ENCODE results near the gene RNF220. TPM values are rescaled to one million over a fixed set of nuclear protein-coding genes. Genes with fewer than 3 reads are reported as not detected.

RNF220 gene
- total and polyA plus RNA-seq, 9 donors: 58.0 to 101 (median 64.7) TPM

DNA sequence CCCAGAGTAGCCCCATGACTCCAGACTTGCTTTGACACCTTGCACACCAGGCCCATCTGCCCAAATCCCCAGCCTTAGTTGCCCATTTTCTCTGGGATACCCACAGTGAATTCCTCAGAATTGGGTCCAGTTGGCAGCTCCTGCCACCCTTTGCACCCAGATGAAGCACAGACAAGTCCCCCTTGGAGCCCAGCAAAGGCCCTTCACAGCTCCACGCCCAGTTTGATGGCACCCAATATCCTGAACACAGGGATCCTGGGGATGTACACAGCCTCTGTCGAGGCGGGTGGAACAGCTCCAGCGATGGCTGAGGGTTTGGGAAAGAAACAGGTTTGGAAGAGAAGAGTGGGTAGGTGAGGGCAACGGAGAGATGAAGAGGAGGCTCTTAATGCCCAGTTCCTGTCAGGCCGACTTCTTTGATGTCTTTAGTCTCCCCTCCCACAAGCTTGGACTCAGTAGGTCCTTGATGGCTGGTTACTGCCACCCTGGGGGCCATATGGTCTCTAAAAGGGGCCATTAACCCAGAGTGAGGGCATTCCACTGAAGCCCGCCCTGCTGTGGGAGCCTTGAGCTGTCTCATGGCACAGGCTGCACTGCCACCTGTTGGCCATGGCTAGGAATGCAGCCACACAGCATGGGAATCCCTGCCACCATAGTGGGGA lies 247.5 kb downstream of the RNF220 start:
- no peaks in the 10 kb centered on the region for H3K9me3 ChIP-seq
- peak; percentile 63 to 87 (median 82) for DNase-seq
- H3K4me3 ChIP-seq: no peak overlapping the region
- H3K27me3 ChIP-seq: no peaks in the 10 kb centered on the region
- TF ChIP-seq POLR2A (IDR thresholded peaks at IDR 0.05) (no peak), EP300 (IDR thresholded peaks at IDR 0.05) (no peak)
- TF ChIP-seq, protein P1, sequence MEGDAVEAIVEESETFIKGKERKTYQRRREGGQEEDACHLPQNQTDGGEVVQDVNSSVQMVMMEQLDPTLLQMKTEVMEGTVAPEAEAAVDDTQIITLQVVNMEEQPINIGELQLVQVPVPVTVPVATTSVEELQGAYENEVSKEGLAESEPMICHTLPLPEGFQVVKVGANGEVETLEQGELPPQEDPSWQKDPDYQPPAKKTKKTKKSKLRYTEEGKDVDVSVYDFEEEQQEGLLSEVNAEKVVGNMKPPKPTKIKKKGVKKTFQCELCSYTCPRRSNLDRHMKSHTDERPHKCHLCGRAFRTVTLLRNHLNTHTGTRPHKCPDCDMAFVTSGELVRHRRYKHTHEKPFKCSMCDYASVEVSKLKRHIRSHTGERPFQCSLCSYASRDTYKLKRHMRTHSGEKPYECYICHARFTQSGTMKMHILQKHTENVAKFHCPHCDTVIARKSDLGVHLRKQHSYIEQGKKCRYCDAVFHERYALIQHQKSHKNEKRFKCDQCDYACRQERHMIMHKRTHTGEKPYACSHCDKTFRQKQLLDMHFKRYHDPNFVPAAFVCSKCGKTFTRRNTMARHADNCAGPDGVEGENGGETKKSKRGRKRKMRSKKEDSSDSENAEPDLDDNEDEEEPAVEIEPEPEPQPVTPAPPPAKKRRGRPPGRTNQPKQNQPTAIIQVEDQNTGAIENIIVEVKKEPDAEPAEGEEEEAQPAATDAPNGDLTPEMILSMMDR (IDR thresholded peaks at IDR 0.05): peak; percentile 59 to 91 (median 84)
- intact Hi-C loops (cut with DNase I): loop anchor here in 3 of 4 donors (5.0 to 10.0 kb wide), 4 partner anchors 40 to 438 kb away; partner anchors contain the start of gene DMAP1 (in 2 of the 3)
- H3K4me1 ChIP-seq (ENCODE audit: insufficient read depth): no peaks in the 10 kb centered on the region
- no peaks in the 10 kb centered on the region for H3K36me3 ChIP-seq
- 41 to 48% (median 43%) methylated on average over 7 of the region's 7 CpGs for WGBS, 3 donors
- no peak overlapping the region for H3K27ac ChIP-seq

DNA sequence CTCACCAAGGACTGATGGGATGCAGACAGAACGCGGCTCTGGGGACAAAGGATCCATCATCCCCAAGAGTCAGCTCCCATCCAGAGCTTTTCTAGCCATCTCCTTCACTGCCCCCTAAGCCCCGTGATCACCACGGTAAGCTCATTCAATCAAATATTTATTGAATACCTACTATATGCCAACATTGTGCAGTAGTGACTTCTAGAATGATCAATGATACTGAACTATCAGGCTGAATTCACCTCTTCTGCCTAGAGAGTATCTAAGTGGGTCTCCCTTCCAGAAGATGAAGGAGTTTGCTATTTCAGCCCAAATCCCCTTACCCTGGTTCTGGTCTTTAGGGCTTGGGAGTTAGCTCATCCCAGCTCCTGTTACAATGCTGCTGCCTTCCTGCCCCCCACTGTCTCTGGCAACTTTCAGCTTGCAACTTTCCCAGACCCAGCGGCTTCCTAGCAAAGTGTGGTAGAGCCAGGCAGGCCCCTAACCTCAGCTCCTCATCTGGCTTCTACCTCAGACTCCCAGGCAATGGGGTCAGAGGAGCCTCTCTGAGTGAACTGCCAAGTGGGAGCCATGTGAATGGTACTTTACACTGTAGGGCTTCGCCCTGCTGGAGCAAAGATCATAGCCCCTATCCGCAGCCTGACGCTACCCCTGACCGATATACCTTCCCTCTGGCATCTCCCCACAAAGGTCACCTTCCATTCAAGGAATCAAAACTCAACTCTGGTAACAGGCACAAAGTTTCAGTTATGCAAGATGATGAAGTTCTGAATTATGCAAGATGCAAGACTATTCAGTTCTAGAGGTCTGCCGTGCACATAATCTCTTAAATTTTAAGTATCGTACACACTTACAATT lies 248.3 kb downstream of the RNF220 start:
- Histone ChIP-seq H3K27ac (no peak overlapping the region), H3K36me3 (no peaks in the 10 kb centered on the region), H3K4me1 (ENCODE audit: insufficient read depth) (no peaks in the 10 kb centered on the region), H3K9me3 (no peaks in the 10 kb centered on the region), H3K27me3 (no peaks in the 10 kb centered on the region), H3K4me3 (no peak overlapping the region)
- DNase-seq: no peak
- TF ChIP-seq EP300 (IDR thresholded peaks at IDR 0.05): no peak
- TF ChIP-seq POLR2A (IDR thresholded peaks at IDR 0.05): no peak
- WGBS, 3 donors: 58 to 65% (median 59%) methylated on average over 11 of the region's 11 CpGs
- intact Hi-C loops (cut with DNase I): loop anchor here in 3 of 4 donors (5.0 to 10.0 kb wide), 4 partner anchors 41 to 439 kb away; partner anchors contain the start of gene DMAP1 (in 2 of the 3)

DNA sequence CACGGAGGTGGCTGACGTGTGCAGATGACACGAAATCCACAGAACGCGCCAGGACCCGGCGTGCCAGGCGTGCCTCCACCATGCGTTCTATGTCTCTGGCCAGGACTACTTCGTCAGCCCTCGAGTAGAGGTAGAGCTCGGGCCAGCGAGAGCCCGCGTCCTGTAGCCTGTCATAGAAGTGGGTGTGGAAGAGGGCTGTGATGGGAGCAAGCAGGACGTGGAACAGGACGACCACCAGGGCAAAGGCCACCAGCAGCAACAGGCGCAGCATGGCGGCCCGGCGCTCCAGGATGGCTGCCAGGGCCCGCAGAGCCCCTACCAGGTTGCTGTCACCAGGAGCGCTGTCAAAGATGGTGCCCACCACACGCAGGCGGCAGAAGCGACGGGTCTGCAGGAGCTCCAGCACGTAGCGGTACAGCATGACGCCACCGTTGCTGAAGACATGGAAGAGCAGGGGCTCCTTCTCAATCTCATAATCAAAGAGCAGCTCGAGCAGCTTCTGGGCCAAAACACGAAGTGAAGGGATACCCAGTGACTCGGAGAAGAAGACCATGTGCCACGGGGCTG lies 249.6 kb downstream of the RNF220 start:
- Histone ChIP-seq H3K36me3 (no peaks in the 10 kb centered on the region), H3K27ac (no peak overlapping the region), H3K4me3 (no peak overlapping the region), H3K4me1 (ENCODE audit: insufficient read depth) (no peaks in the 10 kb centered on the region), H3K27me3 (no peaks in the 10 kb centered on the region), H3K9me3 (no peaks in the 10 kb centered on the region)
- intact Hi-C loops (cut with DNase I): loop anchor here in 3 of 4 donors (5.0 to 10.0 kb wide), 4 partner anchors 42 to 440 kb away; partner anchors contain the start of gene DMAP1 (in 2 of the 3)
- TF ChIP-seq POLR2A (IDR thresholded peaks at IDR 0.05): no peak
- TF ChIP-seq, protein P1 (IDR thresholded peaks at IDR 0.05): no peak
- TF ChIP-seq EP300 (IDR thresholded peaks at IDR 0.05): no peak
- WGBS, 3 donors: 89 to 92% (median 91%) methylated on average over 35 of the region's 35 CpGs
- no peak for DNase-seq

DNA sequence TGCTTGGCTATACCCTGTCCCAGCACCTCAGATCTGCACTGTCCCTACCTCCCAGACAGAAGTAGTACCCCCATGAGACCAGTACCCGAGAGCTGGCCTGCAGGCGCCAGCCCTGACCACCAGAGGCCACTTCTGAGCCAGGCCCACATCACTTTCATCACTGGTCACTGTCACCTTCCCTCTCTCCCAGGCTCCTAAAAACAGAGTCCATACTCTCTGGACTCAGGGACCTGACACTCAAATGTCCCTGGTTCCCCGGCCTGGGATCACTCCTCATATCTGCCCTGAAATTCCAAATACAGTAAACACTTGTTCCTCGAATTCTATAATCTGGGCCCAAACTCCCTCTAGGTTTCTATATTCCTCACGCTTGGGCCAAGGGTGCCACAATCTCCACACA lies 250.6 kb downstream of the RNF220 start:
- no peak for DNase-seq
- H3K36me3 ChIP-seq: no peaks in the 10 kb centered on the region
- no peaks in the 10 kb centered on the region for H3K27me3 ChIP-seq
- intact Hi-C loops (cut with DNase I): loop anchor here in 2 of 4 donors (10.0 kb wide), 1 partner anchor 441 kb away; the partner anchor contains the start of gene DMAP1 (in 2 of the 2)
- TF ChIP-seq POLR2A (IDR thresholded peaks at IDR 0.05): no peak
- no peak for TF ChIP-seq EP300 (IDR thresholded peaks at IDR 0.05)
- TF ChIP-seq, protein P1 (IDR thresholded peaks at IDR 0.05): no peak
- no peak overlapping the region for H3K27ac ChIP-seq
- WGBS, 3 donors: 64 to 71% (median 66%) methylated on average over 5 of the region's 5 CpGs
- no peak overlapping the region for H3K4me3 ChIP-seq
- H3K4me1 ChIP-seq (ENCODE audit: insufficient read depth): peaks cover 2% of the 10 kb centered on the region
- H3K9me3 ChIP-seq: no peaks in the 10 kb centered on the region
